Neutrophil (primary cell): Measurements from ENCODE around the gene CLIC5.

Experiments
- H3K27ac ChIP-seq: fragments of 200-600 bp; sonication (generic); 2 replicates; pipeline ENCODE4 v1.5.1; 2016; ENCODE audit warnings: mild to moderate bottlenecking, moderate library complexity
- H3K27me3 ChIP-seq: fragments of 200-600 bp; sonication (generic); 2 replicates; pipeline ENCODE4 v1.6.0; 2016; ENCODE audit warnings: mild to moderate bottlenecking
- H3K36me3 ChIP-seq: fragments of 200-600 bp; sonication (generic); 2 replicates; pipeline ENCODE4 v1.5.1; 2017
- H3K4me1 ChIP-seq, 2 experiments: fragments of 200-600 bp in 1 of 2; sonication (generic) in 1 of 2; 1 replicate in 1 of 2; 2 replicates in 1 of 2; pipeline versions ENCODE4 v1.5.1 to v1.6.1; 2013 to 2016; ENCODE audit warnings: low read depth in 1 of 2, low read length in 1 of 2, mild to moderate bottlenecking in 1 of 2, moderate library complexity in 1 of 2; ENCODE audit not compliant: control insufficient read depth in 1 of 2, insufficient read depth in 1 of 2
- H3K4me3 ChIP-seq, 2 experiments: fragments of 200-600 bp in 1 of 2; sonication (generic) in 1 of 2; 1 replicate in 1 of 2; 2 replicates in 1 of 2; pipeline ENCODE4 v1.5.1; 2013 to 2016; ENCODE audit warnings: low read depth in 1 of 2, low read length in 1 of 2, mild to moderate bottlenecking in 1 of 2, moderate library complexity in 1 of 2
- H3K9me3 ChIP-seq: fragments of 200-600 bp; sonication (generic); 2 replicates; pipeline ENCODE4 v1.5.1; 2016
- CTCF ChIP-seq: fragments of 200-600 bp; sonication (generic); IDR thresholded peaks from 2 replicates; pipeline ENCODE4 v1.5.1; 2016; ENCODE audit warnings: antibody characterized with exemption

Gene CLIC5

GRCh38 chr6:45915780-45916468 is 99.7 kb downstream of the CLIC5 start:
- no peak overlapping the region for H3K4me3 ChIP-seq
- H3K27me3 ChIP-seq: no peaks in the 10 kb centered on the region
- no peaks in the 10 kb centered on the region for H3K9me3 ChIP-seq
- H3K36me3 ChIP-seq: no peaks in the 10 kb centered on the region
- H3K27ac ChIP-seq: no peak overlapping the region
- H3K4me1 ChIP-seq: no peaks in the 10 kb centered on the region
- no peak for TF ChIP-seq CTCF

- H3K4me1 ChIP-seq: no peaks in the 10 kb centered on the region
- no peak for TF ChIP-seq CTCF
- no peak overlapping the region for H3K27ac ChIP-seq
- H3K9me3 ChIP-seq: no peaks in the 10 kb centered on the region
- no peaks in the 10 kb centered on the region for H3K27me3 ChIP-seq
- no peak overlapping the region for H3K4me3 ChIP-seq
- H3K36me3 ChIP-seq: no peaks in the 10 kb centered on the region
Observed at GRCh38 chr6:45911691-45912090, 104.0 kb downstream of the CLIC5 start.

GRCh38 chr6:45903959-45904358 is 111.7 kb downstream of the CLIC5 start:
- Histone ChIP-seq H3K36me3 (no peaks in the 10 kb centered on the region), H3K27ac (no peak overlapping the region), H3K4me3 (no peak overlapping the region), H3K4me1 (no peaks in the 10 kb centered on the region), H3K27me3 (no peaks in the 10 kb centered on the region), H3K9me3 (no peaks in the 10 kb centered on the region)
- TF ChIP-seq CTCF: no peak

- Histone ChIP-seq H3K27ac (no peak overlapping the region), H3K4me3 (no peak overlapping the region), H3K9me3 (no peaks in the 10 kb centered on the region), H3K4me1 (no peaks in the 10 kb centered on the region), H3K27me3 (no peaks in the 10 kb centered on the region), H3K36me3 (no peaks in the 10 kb centered on the region)
- TF ChIP-seq CTCF: no peak
Observed at GRCh38 chr6:45902984-45903383, 112.7 kb downstream of the CLIC5 start.

GRCh38 chr6:45901767-45902650 is 113.7 kb downstream of the CLIC5 start:
- Histone ChIP-seq H3K4me3 (no peak overlapping the region), H3K9me3 (no peaks in the 10 kb centered on the region), H3K4me1 (peaks cover 0 to 5% of the 10 kb centered on the region in 2 experiments), H3K27me3 (no peaks in the 10 kb centered on the region), H3K36me3 (no peaks in the 10 kb centered on the region), H3K27ac (no peak overlapping the region)
- no peak for TF ChIP-seq CTCF
